GM12875 (cell line): Measurements from ENCODE around the gene SH3D21.

Source experiments
- H3K4me3 ChIP-seq: one replicate; pipeline ENCODE4 v1.5.1; 2011; ENCODE audit warnings: low read depth, low read length, control low read depth
- CTCF ChIP-seq: IDR thresholded peaks from 2 replicates; pipeline ENCODE4 v1.5.1; 2011; ENCODE audit warnings: low read depth, mild to moderate bottlenecking, control low read depth, inconsistent platforms, low read length, moderate library complexity, borderline replicate concordance; ENCODE audit not compliant: insufficient read depth

The SH3D21 gene

GRCh38 chr1:36341626-36342320 is 35.6 kb downstream of the SH3D21 start:
- no peak for TF ChIP-seq CTCF
- no peak overlapping the region for H3K4me3 ChIP-seq

- no peak overlapping the region for H3K4me3 ChIP-seq
- peak; percentile 82 for TF ChIP-seq CTCF
These were observed 36.4 kb downstream of the SH3D21 start for GRCh38 chr1:36342426-36343185.

GRCh38 chr1:36343651-36344394 is 37.7 kb downstream of the SH3D21 start:
- no peak for TF ChIP-seq CTCF

GRCh38 chr1:36344395-36344680 is 38.2 kb downstream of the SH3D21 start:
- no peak for TF ChIP-seq CTCF

More at GRCh38 chr1:36343651-36344394, 37.7 kb downstream of the SH3D21 start:
- no peak overlapping the region for H3K4me3 ChIP-seq

GRCh38 chr1:36345353-36345752 is 39.2 kb downstream of the SH3D21 start:
- H3K4me3 ChIP-seq: no peak overlapping the region
- no peak for TF ChIP-seq CTCF

More at GRCh38 chr1:36344395-36344680, 38.2 kb downstream of the SH3D21 start:
- H3K4me3 ChIP-seq: no peak overlapping the region

GRCh38 chr1:36346741-36347370 is 40.7 kb downstream of the SH3D21 start:
- H3K4me3 ChIP-seq: no peak overlapping the region
- no peak for TF ChIP-seq CTCF
